Astrocyte (in vitro differentiated cells and primary cell): ENCODE measurements around the gene RAB2B. TPM values are rescaled to one million over a fixed set of nuclear protein-coding genes. Genes with fewer than 3 reads are reported as not detected.

Experiments
- DNase-seq: peaks from one replicate; pipeline ENCODE4 v3.0.0-alpha.2; 2010; ENCODE audit warnings: low read depth
- FAIRE-seq: peaks from 2 replicates; lab custom pipeline; 2011; peaks lifted over from hg19 to GRCh38; lab: Jason Lieb, UNC
- H2AFZ ChIP-seq: 2 replicates; pipeline ENCODE4 v1.6.0; 2012; ENCODE audit warnings: low read depth, low read length, inconsistent platforms
- H3K27ac ChIP-seq: 2 replicates; pipeline ENCODE4 v1.5.1; 2011; ENCODE audit warnings: low read depth, low read length, inconsistent platforms
- H3K27me3 ChIP-seq: 2 replicates; pipeline ENCODE4 v1.6.0; 2011; ENCODE audit warnings: low read length, inconsistent platforms; ENCODE audit not compliant: insufficient read depth
- H3K36me3 ChIP-seq: 2 replicates; pipeline ENCODE4 v1.5.1; 2011; ENCODE audit warnings: low read length, inconsistent platforms; ENCODE audit not compliant: insufficient read depth
- H3K4me1 ChIP-seq: 2 replicates; pipeline ENCODE4 v1.5.1; 2011; ENCODE audit warnings: low read length, inconsistent platforms; ENCODE audit not compliant: insufficient read depth
- H3K4me2 ChIP-seq: 2 replicates; pipeline ENCODE4 v1.6.0; 2012; ENCODE audit warnings: low read length, inconsistent platforms
- H3K4me3 ChIP-seq: 2 replicates; pipeline ENCODE4 v1.5.1; 2011; ENCODE audit warnings: low read depth, mild to moderate bottlenecking, low read length, inconsistent platforms; ENCODE audit not compliant: insufficient read depth
- H3K79me2 ChIP-seq: 2 replicates; pipeline ENCODE4 v1.6.0; 2012; ENCODE audit warnings: mild to moderate bottlenecking, low read length, inconsistent platforms; ENCODE audit not compliant: insufficient read depth
- H3K9ac ChIP-seq: 2 replicates; pipeline ENCODE4 v1.6.0; 2012; ENCODE audit warnings: mild to moderate bottlenecking, low read length, inconsistent platforms
- H3K9me3 ChIP-seq: 2 replicates; pipeline ENCODE4 v1.5.1; 2012; ENCODE audit warnings: low read depth, mild to moderate bottlenecking, low read length, inconsistent platforms; ENCODE audit not compliant: insufficient read depth
- H4K20me1 ChIP-seq: 2 replicates; pipeline ENCODE4 v1.6.0; 2012; ENCODE audit warnings: low read length, inconsistent platforms; ENCODE audit not compliant: insufficient read depth
- H3K27ac Mint-ChIP-seq: one replicate; pipeline ENCODE4 v1.8.0; 2021; ENCODE audit warnings: mild to moderate bottlenecking, mixed read lengths; ENCODE audit not compliant: unreplicated experiment
- H3K27me3 Mint-ChIP-seq: one replicate; pipeline ENCODE4 v1.8.0; 2021; ENCODE audit warnings: low read depth, mixed read lengths; ENCODE audit not compliant: unreplicated experiment
- H3K36me3 Mint-ChIP-seq: one replicate; pipeline ENCODE4 v1.8.0; 2021; ENCODE audit warnings: low read depth, mixed read lengths; ENCODE audit not compliant: unreplicated experiment
- H3K4me1 Mint-ChIP-seq: one replicate; pipeline ENCODE4 v1.8.0; 2021; ENCODE audit warnings: low read depth, mixed read lengths; ENCODE audit not compliant: unreplicated experiment
- H3K4me3 Mint-ChIP-seq: one replicate; pipeline ENCODE4 v1.8.0; 2021; ENCODE audit warnings: mild to moderate bottlenecking, moderate library complexity, mixed read lengths; ENCODE audit not compliant: unreplicated experiment
- H3K9me3 Mint-ChIP-seq: one replicate; pipeline ENCODE4 v1.8.0; 2021; ENCODE audit warnings: mild to moderate bottlenecking, mixed read lengths; ENCODE audit not compliant: unreplicated experiment
- CTCF ChIP-seq: IDR thresholded peaks from 2 replicates; pipeline ENCODE4 v1.5.1; 2011; ENCODE audit warnings: low read depth, mild to moderate bottlenecking, inconsistent platforms, low read length, moderate library complexity; ENCODE audit not compliant: insufficient read depth
- EZH2 ChIP-seq: IDR thresholded peaks from 2 replicates; pipeline ENCODE4 v1.6.1; 2012; ENCODE audit warnings: mild to moderate bottlenecking, low read length, inconsistent platforms; ENCODE audit not compliant: insufficient read depth
- total RNA-seq: library from RNA; stranded (reverse); gene quantifications from 2 replicates; pipeline ENCODE4 v1.2.1, GENCODE V29; 2021

RAB2B gene
- total RNA-seq, 1 donor from 2014 or later: 49.9 TPM

DNA sequence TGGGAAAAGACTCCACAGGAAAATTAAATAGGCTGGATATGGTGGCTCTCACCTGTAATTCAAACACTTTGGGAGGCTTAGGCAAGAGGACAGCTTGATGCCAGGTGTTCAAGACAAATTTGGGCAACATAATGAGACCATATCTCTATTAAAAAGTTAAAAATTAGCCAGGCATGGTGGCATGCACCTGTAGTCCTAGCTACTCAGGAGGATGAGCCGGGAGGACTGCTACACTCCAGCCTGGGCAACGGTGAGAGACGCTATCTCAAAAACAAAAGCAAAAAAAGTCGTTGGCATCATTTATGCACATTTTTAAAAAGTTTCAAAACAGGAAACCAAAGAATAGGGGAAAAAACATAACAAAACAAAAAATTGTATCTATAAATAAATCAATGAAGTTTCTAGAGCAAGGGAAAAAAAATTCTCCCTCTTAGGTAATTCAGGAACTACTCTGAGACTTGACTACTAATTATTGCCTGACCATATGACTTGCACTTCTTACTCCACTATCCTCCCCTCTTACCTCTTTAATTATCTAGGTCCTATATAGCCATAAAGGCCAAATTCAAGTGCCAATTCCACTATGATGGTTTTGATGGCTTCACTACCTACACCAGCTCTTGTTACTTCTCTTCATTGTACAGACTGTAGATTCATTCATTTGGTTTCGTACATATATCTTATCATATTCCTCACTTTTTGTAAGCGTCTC lies 32.8 kb upstream of the RAB2B start:
- H2AFZ ChIP-seq: no peak overlapping the region
- peak overlapping the region; percentile 84 for H3K4me3 ChIP-seq
- peak overlapping the region; percentile 94 for H3K4me3 Mint-ChIP-seq
- no peaks in the 10 kb centered on the region for H3K27me3 ChIP-seq
- no peaks in the 10 kb centered on the region for H3K4me1 ChIP-seq
- peaks cover 10% of the 10 kb centered on the region for H4K20me1 ChIP-seq
- peak overlapping the region; percentile 93 for H3K9ac ChIP-seq
- H3K27me3 Mint-ChIP-seq: no peaks in the 10 kb centered on the region
- H3K9me3 ChIP-seq: no peaks in the 10 kb centered on the region
- H3K9me3 Mint-ChIP-seq: no peaks in the 10 kb centered on the region
- H3K27ac Mint-ChIP-seq: peak overlapping the region; percentile 88
- peaks cover 60% of the 10 kb centered on the region for H3K79me2 ChIP-seq
- FAIRE-seq (no peak), DNase-seq (no peak)
- peaks cover 13% of the 10 kb centered on the region for H3K4me1 Mint-ChIP-seq
- no peaks in the 10 kb centered on the region for H3K36me3 Mint-ChIP-seq
- no peak overlapping the region for H3K27ac ChIP-seq
- no peak for TF ChIP-seq EZH2
- H3K4me2 ChIP-seq: peak overlapping the region; percentile 93
- no peaks in the 10 kb centered on the region for H3K36me3 ChIP-seq

- H3K36me3 Mint-ChIP-seq: peaks cover 10% of the 10 kb centered on the region
Measured at GRCh38 chr14:21506557-21506956, 29.8 kb upstream of the RAB2B start.

DNA sequence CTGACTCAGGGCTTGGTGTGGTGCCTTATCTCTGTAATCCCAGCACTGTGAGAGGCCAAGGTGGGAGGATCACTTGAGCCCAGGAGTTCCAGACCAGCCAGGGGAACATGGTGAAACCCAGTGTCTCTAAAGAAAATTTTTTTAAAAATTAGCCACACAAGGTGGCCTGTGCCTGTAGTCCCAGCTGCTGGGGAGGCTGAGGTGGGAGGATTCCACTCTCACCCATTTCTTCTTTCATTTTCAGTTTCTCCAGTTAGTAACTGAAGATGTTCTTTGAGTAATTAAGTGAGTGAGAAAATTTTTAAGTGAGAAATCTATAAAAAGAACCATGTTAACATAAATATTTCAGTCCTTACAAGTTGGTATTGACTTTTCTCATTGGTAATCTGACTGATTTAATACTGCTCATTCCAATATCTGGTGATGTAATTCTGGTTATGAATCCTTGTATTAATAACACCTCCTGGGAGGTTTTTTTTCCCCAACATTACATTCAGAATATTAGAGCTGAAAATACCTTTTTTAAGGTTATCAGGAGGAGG lies 28.3 kb upstream of the RAB2B start:
- Histone ChIP-seq H3K27ac (no peak overlapping the region), H4K20me1 (peaks cover 10% of the 10 kb centered on the region), H3K4me2 (no peak overlapping the region), H3K79me2 (peaks cover 62% of the 10 kb centered on the region), H3K4me3 (no peak overlapping the region), H3K36me3 (peaks cover 27% of the 10 kb centered on the region), H3K4me1 (no peaks in the 10 kb centered on the region), H3K9me3 (no peaks in the 10 kb centered on the region), H3K27me3 (no peaks in the 10 kb centered on the region), H3K9ac (no peak overlapping the region), H2AFZ (no peak overlapping the region)
- Mint-ChIP-seq H3K4me1 (peaks cover 7% of the 10 kb centered on the region), H3K27ac (peak overlapping the region; percentile 41), H3K36me3 (peaks cover 18% of the 10 kb centered on the region), H3K4me3 (no peak overlapping the region), H3K9me3 (no peaks in the 10 kb centered on the region), H3K27me3 (no peaks in the 10 kb centered on the region)
- no peak for TF ChIP-seq CTCF
- TF ChIP-seq EZH2: no peak
- DNase-seq (no peak), FAIRE-seq (no peak)

More at GRCh38 chr14:21506557-21506956, 29.8 kb upstream of the RAB2B start:
- H3K27me3 Mint-ChIP-seq: no peaks in the 10 kb centered on the region
- H3K4me1 Mint-ChIP-seq: peaks cover 10% of the 10 kb centered on the region
- Histone ChIP-seq H3K4me2 (no peak overlapping the region), H2AFZ (no peak overlapping the region), H4K20me1 (peaks cover 10% of the 10 kb centered on the region), H3K4me1 (no peaks in the 10 kb centered on the region), H3K27ac (no peak overlapping the region), H3K4me3 (no peak overlapping the region), H3K79me2 (peaks cover 72% of the 10 kb centered on the region), H3K27me3 (no peaks in the 10 kb centered on the region), H3K9me3 (no peaks in the 10 kb centered on the region), H3K9ac (no peak overlapping the region), H3K36me3 (peaks cover 16% of the 10 kb centered on the region)
- DNase-seq (no peak), FAIRE-seq (no peak)
- no peaks in the 10 kb centered on the region for H3K9me3 Mint-ChIP-seq
- no peak overlapping the region for H3K27ac Mint-ChIP-seq
- TF ChIP-seq EZH2 (no peak), CTCF (no peak)
- H3K4me3 Mint-ChIP-seq: no peak overlapping the region
